HG02943 (cell line): ENCODE data around the gene PYY.
"Not testable (repeated sequence)": the region's sequence is repeated elsewhere in the genome, so short reads cannot be mapped to it uniquely, and the experiment has no call there.

Source experiments
- ATAC-seq: cut with Tn5 transposase; IDR thresholded peaks from one replicate; pipeline ENCODE4 v1.9.1; 2021; ENCODE audit warnings: mild to moderate bottlenecking, low read depth, moderate library complexity; ENCODE audit not compliant: unreplicated experiment

PYY gene

GRCh38 chr17:43979671-43980070, 25.9 kb upstream of the PYY start:
- no peak for ATAC-seq

DNA sequence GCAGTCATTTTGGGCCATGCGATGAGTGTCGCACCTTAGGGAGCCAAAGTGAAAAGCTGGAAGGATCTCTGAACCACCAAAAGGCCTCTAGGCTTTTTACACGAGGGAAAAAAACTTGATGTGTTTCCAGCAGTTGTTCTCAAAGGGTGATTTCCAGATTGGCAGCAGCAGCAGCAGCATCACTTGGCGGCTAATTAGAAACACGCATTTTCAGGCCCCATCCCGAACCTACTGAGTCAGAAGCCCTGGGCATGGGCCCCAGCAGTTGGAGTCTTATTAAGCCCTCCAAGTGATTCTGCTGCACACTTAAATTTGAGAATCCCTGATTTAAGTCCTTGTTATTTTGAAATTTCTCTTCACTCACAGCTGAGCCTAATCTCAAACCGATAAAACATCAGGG, 25.3 kb upstream of the PYY start:
- no peak for ATAC-seq

GRCh38 chr17:43978078-43978477, 24.3 kb upstream of the PYY start:
- no peak for ATAC-seq

- no peak for ATAC-seq
Observed at GRCh38 chr17:43976963-43977837, 23.5 kb upstream of the PYY start.

GRCh38 chr17:43975898-43976297, 22.2 kb upstream of the PYY start:
- no peak for ATAC-seq

GRCh38 chr17:43974382-43975266, 20.9 kb upstream of the PYY start:
- no peak for ATAC-seq

GRCh38 chr17:43972444-43973212, 18.9 kb upstream of the PYY start:
- not testable (repeated sequence) for ATAC-seq

DNA sequence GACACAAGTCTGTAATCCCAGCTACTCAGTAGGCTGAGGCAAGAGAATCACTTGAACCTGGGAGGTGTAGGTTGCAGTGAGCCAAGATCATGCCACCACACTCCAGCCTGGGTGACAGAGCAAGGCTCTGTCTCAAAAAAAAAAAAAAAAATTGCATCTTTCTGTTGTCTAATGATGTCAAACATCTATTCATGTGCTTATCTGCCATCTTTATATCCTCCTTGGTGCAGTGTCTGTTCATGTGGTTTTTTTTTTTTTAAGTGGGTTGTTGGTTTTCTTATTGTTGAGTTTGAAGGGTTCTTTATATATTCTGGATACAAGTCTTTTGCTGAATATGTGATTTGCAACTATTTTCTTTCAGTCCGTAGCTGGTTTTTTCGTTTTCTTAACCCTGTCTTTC, 17.7 kb upstream of the PYY start:
- ATAC-seq = not testable (repeated sequence)

DNA sequence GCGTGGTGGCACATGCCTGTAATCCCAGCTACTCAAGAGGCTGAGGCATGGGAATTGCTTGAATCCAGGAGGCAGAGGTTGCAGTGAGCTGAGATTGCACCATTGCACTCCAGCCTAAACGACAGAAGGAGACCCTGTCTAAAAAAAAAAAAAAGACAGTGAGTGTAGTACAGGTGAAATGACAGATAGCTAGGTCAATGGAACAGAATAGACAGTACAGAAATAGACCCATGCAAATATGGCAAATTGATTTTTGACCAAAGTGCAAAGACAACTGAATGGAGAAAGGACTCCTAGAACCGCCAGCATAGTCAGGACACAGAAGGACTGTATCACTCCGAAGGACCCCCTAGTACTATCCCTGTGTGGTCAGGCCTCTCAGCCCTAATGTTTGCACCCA, 16.6 kb upstream of the PYY start:
- no peak for ATAC-seq

DNA sequence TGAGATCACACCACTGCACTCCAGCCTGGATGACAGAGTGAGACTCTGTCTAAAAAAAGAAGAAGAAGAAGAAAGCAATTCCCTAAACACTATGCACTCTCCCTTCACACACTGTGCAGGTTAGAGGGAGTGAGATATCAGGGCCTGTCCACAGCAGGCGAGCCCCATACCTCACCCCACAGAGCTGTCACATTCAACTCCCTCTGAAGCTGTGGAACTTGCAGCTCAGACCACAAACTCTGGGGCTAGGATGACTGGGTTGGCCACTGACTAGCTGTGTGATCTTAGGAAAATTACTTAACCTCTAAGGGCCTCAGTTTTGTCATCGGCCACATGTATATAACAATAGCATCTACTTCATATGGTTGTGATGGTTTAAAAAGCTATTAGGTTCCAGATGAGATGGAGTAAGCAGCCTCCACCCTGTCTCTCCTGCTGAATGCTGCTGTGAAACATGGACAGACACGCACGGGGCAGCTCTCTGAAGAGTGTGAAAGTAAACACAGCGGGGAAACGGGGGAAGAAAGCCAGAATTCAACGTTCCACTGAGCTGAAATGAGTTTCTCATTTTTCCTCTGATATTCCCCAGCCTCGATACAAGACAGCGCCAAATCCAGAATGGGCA, 13.6 kb upstream of the PYY start:
- no peak for ATAC-seq

- ATAC-seq = no peak
Observed at GRCh38 chr17:43966276-43966675, 12.5 kb upstream of the PYY start.

- no peak for ATAC-seq
Observed at GRCh38 chr17:43962479-43962878, 8.7 kb upstream of the PYY start.

- no peak for ATAC-seq
Observed at GRCh38 chr17:43961954-43962353, 8.2 kb upstream of the PYY start.

- ATAC-seq = not testable (repeated sequence)
Observed at GRCh38 chr17:43961292-43961691, 7.6 kb upstream of the PYY start.

- ATAC-seq = no peak
Observed at GRCh38 chr17:43958748-43959352, 5.1 kb upstream of the PYY start.

DNA sequence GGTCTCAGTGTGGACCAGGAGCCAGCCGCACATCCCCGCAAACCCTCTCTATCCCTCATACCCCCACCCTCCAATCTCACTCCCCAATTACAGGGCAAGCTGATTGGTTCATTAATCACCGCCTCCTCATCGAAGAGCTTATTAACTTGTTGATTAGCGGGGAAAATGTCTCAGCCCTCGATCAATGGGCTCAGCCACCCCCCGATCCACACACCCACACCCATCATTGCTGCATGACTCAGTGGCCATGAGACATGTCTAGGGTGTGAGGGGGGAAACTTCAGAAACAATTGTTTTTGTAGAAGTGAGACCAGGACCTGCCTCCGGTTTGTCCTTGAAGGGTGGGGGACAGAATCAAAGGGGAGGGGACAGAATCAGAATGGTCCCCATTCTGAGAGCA, 2.5 kb upstream of the PYY start:
- no peak for ATAC-seq

GRCh38 chr17:43952724-43953666, 745 bp downstream of the PYY start:
- ATAC-seq = no peak

DNA sequence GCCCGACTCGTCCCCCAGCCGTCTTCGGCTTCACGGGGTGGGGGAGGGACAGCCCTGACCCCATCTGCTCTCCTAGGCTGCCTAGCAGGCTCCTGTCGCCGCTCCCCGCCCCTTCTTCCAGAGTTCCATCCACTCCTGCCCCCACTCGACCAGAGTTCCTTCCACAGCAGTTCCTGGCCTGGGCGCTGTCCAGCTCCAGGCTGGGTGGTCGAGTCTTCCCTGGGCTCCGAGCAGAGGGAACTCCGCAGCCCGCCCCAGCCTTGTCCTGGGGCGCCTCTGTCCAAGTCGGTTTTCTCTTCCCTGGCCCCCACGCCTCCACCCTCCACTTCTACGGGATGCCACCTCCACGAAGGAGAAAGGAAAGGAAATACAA, 1.4 kb downstream of the PYY start:
- no peak for ATAC-seq

- no peak for ATAC-seq
Observed at GRCh38 chr17:43951750-43952149, 2.0 kb downstream of the PYY start.
